IMR-90 (cell line): ENCODE measurements around the gene NIBAN1. TPM values are rescaled to one million over a fixed set of nuclear protein-coding genes. Genes with fewer than 3 reads are reported as not detected.

Experiments used
- ATAC-seq: fragments of 200-7000 bp; cut with Tn5 transposase; 2 replicates; pipeline ENCODE4 v1.9.1; 2020; ENCODE audit warnings: low read depth, mild to moderate bottlenecking, moderate library complexity
- BruUV-seq: library from RNA; stranded (reverse); fragments of 400-500 nt; replicated peaks from 2 replicates; lab custom pipeline; 2021; lab: Mats Ljungman, UMichigan
- CTCF ChIA-PET: fragments of 300-600 bp; formaldehyde crosslinking; extraction: SDS; loops from one replicate; lab custom pipeline; 2021; ENCODE audit warnings: antibody characterized with exemption; lab: Yijun Ruan, JAX
- POLR2A ChIA-PET: fragments of 300-600 bp; sonication (Branson Sonifier 250); formaldehyde crosslinking; loops from one replicate; lab custom pipeline; 2022; ENCODE audit warnings: antibody characterized with exemption; ENCODE audit not compliant: unreplicated experiment; lab: Charles Lee
- DNase-seq: peaks from one replicate; pipeline ENCODE4 v3.0.0; 2013
- H2AFZ ChIP-seq: replicated peaks from 2 replicates; pipeline ENCODE3; 2013; ENCODE audit warnings: low read length, mild to moderate bottlenecking; ENCODE audit not compliant: poor library complexity
- H2AK5ac ChIP-seq: 2 replicates; pipeline ENCODE4 v1.6.1; 2013; ENCODE audit warnings: low read depth, low read length, inconsistent platforms
- H2AK9ac ChIP-seq: replicated peaks from 2 replicates; pipeline ENCODE3; 2013; ENCODE audit warnings: mild to moderate bottlenecking, low read depth, low read length, moderate library complexity; ENCODE audit not compliant: poor library complexity
- H2BK120ac ChIP-seq: 2 replicates; pipeline ENCODE4 v1.6.1; 2013; ENCODE audit warnings: low read depth, low read length, inconsistent platforms
- H2BK15ac ChIP-seq: 3 replicates; pipeline ENCODE4 v1.6.1; 2013; ENCODE audit warnings: low read depth, low read length, inconsistent platforms
- H2BK20ac ChIP-seq: 2 replicates; pipeline ENCODE4 v1.6.1; 2013; ENCODE audit warnings: low read depth, mild to moderate bottlenecking, inconsistent platforms, low read length, moderate library complexity
- H2BK5ac ChIP-seq: 2 replicates; pipeline ENCODE4 v1.6.1; 2013; ENCODE audit warnings: mild to moderate bottlenecking, low read depth, low read length, inconsistent platforms; ENCODE audit not compliant: poor library complexity, severe bottlenecking
- H3K14ac ChIP-seq: replicated peaks from 2 replicates; pipeline ENCODE4 v1.6.1; 2013; ENCODE audit warnings: low read depth, low read length, inconsistent platforms
- H3K18ac ChIP-seq: 2 replicates; pipeline ENCODE4 v1.6.1; 2013; ENCODE audit warnings: low read depth, low read length, control low read depth
- H3K23ac ChIP-seq: 2 replicates; pipeline ENCODE4 v1.6.1; 2013; ENCODE audit warnings: low read depth, low read length, inconsistent platforms
- H3K27ac ChIP-seq: 2 replicates; pipeline ENCODE4 v1.5.1; 2013; ENCODE audit warnings: mild to moderate bottlenecking, control low read depth, low read length; ENCODE audit not compliant: insufficient read depth
- H3K27me3 ChIP-seq: 2 replicates; pipeline ENCODE4 v1.6.1; 2013; ENCODE audit warnings: low read length; ENCODE audit not compliant: control insufficient read depth, insufficient read depth
- H3K36me3 ChIP-seq: 2 replicates; pipeline ENCODE4 v1.6.1; 2013; ENCODE audit warnings: low read length, mixed read lengths; ENCODE audit not compliant: control insufficient read depth, insufficient read depth
- H3K4ac ChIP-seq: 2 replicates; pipeline ENCODE4 v1.6.1; 2013; ENCODE audit warnings: low read depth, low read length, inconsistent platforms
- H3K4me1 ChIP-seq: 2 replicates; pipeline ENCODE4 v1.6.1; 2013; ENCODE audit warnings: low read length, mixed read lengths; ENCODE audit not compliant: control insufficient read depth, insufficient read depth
- H3K4me2 ChIP-seq: 2 replicates; pipeline ENCODE4 v1.6.1; 2013; ENCODE audit warnings: low read depth, mild to moderate bottlenecking, control low read depth, low read length, moderate library complexity
- H3K4me3 ChIP-seq: 2 replicates; pipeline ENCODE4 v1.5.1; 2013; ENCODE audit warnings: low read depth, mild to moderate bottlenecking, control low read depth, low read length, moderate library complexity; ENCODE audit not compliant: insufficient read depth
- H3K56ac ChIP-seq: 2 replicates; pipeline ENCODE4 v1.6.1; 2013; ENCODE audit warnings: low read length, inconsistent platforms; ENCODE audit not compliant: insufficient read depth; ENCODE audit errors: extremely low read depth
- H3K79me1 ChIP-seq, 2 experiments: 2 replicates each; pipeline ENCODE4 v1.6.1; 2013; ENCODE audit warnings: low read length in 2 of 2, inconsistent platforms in 1 of 2, low read depth in 1 of 2
- H3K9ac ChIP-seq: 2 replicates; pipeline ENCODE4 v1.6.1; 2013; ENCODE audit warnings: low read depth, low read length, control low read depth
- H3K9me1 ChIP-seq: 2 replicates; pipeline ENCODE4 v1.6.1; 2013; ENCODE audit warnings: low read length, inconsistent platforms; ENCODE audit not compliant: insufficient read depth
- H3K9me3 ChIP-seq: 2 replicates; pipeline ENCODE4 v1.6.1; 2013; ENCODE audit warnings: low read length; ENCODE audit not compliant: control insufficient read depth, insufficient read depth
- H4K20me1 ChIP-seq: 2 replicates; pipeline ENCODE4 v1.6.1; 2013; ENCODE audit warnings: low read length, inconsistent platforms; ENCODE audit not compliant: insufficient read depth
- H4K5ac ChIP-seq: 2 replicates; pipeline ENCODE4 v1.6.1; 2013; ENCODE audit warnings: mild to moderate bottlenecking, low read depth, low read length, control low read depth
- H4K8ac ChIP-seq, 2 experiments: 2 replicates each; pipeline ENCODE4 v1.6.1; 2013; ENCODE audit warnings: low read depth in 2 of 2, low read length in 2 of 2, control low read depth in 1 of 2, inconsistent platforms in 1 of 2
- H4K91ac ChIP-seq: 2 replicates; pipeline ENCODE4 v1.6.1; 2013; ENCODE audit warnings: low read depth, low read length, inconsistent platforms; ENCODE audit not compliant: insufficient read depth
- CEBPB ChIP-seq: IDR thresholded peaks from 2 replicates; pipeline ENCODE4 v1.6.1; 2012; ENCODE audit warnings: low read depth, low read length, improper control_type of control experiment
- CTCF ChIP-seq: conservative IDR thresholded peaks from 2 replicates; pipeline ENCODE4 v1.5.1; 2012; ENCODE audit warnings: mild to moderate bottlenecking, low read depth, low read length, improper control_type of control experiment
- RCOR1 ChIP-seq: IDR thresholded peaks from 2 replicates; pipeline ENCODE4 v1.6.1; 2012; ENCODE audit warnings: mild to moderate bottlenecking, low read length, improper control_type of control experiment; ENCODE audit not compliant: insufficient replicate concordance
- WGBS, 2 experiments: methylation state at CpG; one replicate each; pipeline versions ENCODE4 v1.1.5 to v1.1.7; 2013; ENCODE audit warnings: missing lambda C conversion rate in 2 of 2; ENCODE audit not compliant: insufficient read length in 1 of 2; ENCODE audit errors: extremely low coverage in 2 of 2; 5-methylcytosine and 5-hydroxymethylcytosine counted together
- dilution Hi-C: fragments of 300-500 bp; cut with HindIII; formaldehyde crosslinking; loops from one replicate; pipeline ENCODE4 v1.14.3; 2018; ENCODE audit warnings: low sequenced_read_pairs; ENCODE audit not compliant: unreplicated experiment
- in situ Hi-C: fragments of 300-500 bp; cut with MboI; formaldehyde crosslinking; loops from 3 replicates; pipeline ENCODE4 v1.14.3; 2019; ENCODE audit warnings: low sequenced_read_pairs, inconsistent platforms, mixed read lengths
- intact Hi-C: fragments of 100-400 bp; cut with micrococcal nuclease; formaldehyde crosslinking; loops from 2 replicates; pipeline ENCODE4 v1.10.0; 2022
- polyA plus RNA-seq, 3 experiments: library from polyadenylated mRNA; depleted of rRNA; stranded (reverse); fragments of >200 nt; gene quantifications; 2 replicates each; pipeline ENCODE4 v1.2.3, GENCODE V29; 2012; ENCODE audit warnings: low replicate concordance in 1 of 3
- total RNA-seq: library from RNA; depleted of rRNA; stranded (reverse); fragments of >200 nt; gene quantifications from 2 replicates; pipeline ENCODE4 v1.2.3, GENCODE V29; 2012

NIBAN1 gene
- total and polyA plus RNA-seq, 2 of the 4 experiments (the other 2 are of a cell fraction), result 4.0 to 10.0 TPM

GRCh38 chr1:184972315-184973055 is 1.8 kb downstream of the NIBAN1 start:
- DNase-seq (peak; percentile 71), ATAC-seq (peak; percentile 10; the same call in 1 of the 2 replicates)
- CTCF ChIA-PET, result interaction anchor here (2.5 kb wide), 1 partner anchor 11 kb away, joined by 12 read pairs; no protein-coding TSS in a partner anchor
- Histone ChIP-seq H3K56ac (peak overlapping the region; percentile 97; the same call in 1 of the 2 replicates), H3K9me3 (no peaks in the 10 kb centered on the region), H3K4me2 (peak overlapping the region; percentile 92), H4K8ac (no peak overlapping the region; a peak in 1 of 4 replicates), H2BK15ac (peak overlapping the region; percentile 83; the same call in 1 of the 3 replicates), H3K27ac (no peak overlapping the region), H3K4ac (no peak overlapping the region), H3K79me1 (peaks cover 16 to 47% of the 10 kb centered on the region in 2 experiments; a peak in 3 of 4 replicates), H4K5ac (peak overlapping the region; percentile 38; the same call in 1 of the 2 replicates), H2AK9ac (no peak overlapping the region), H3K36me3 (no peaks in the 10 kb centered on the region), H2BK20ac (peak overlapping the region; percentile 57; the same call in 1 of the 2 replicates), H4K91ac (no peak overlapping the region; the same call in 1 of the 2 replicates), H2BK120ac (peak overlapping the region; percentile 99; the same call in 1 of the 2 replicates), H3K4me3 (peak overlapping the region; percentile 74; the same call in 1 of the 2 replicates), H3K23ac (peak overlapping the region; percentile 78; the same call in 1 of the 2 replicates), H3K9me1 (peaks cover 14% of the 10 kb centered on the region; the same call in 1 of the 2 replicates), H3K27me3 (no peaks in the 10 kb centered on the region), H4K20me1 (no peaks in the 10 kb centered on the region), H3K9ac (peak overlapping the region; percentile 80; the same call in 1 of the 2 replicates), H2AK5ac (no peak overlapping the region), H2AFZ (no peak overlapping the region), H3K4me1 (peaks cover 11% of the 10 kb centered on the region), H2BK5ac (peak overlapping the region; percentile 15), H3K14ac (peak overlapping the region; percentile 45; the same call in 1 of the 2 replicates), H3K18ac (peak overlapping the region; percentile 57; the same call in 1 of the 2 replicates)
- TSS peak; percentile 49 for BruUV-seq
- no CpG with 5 or more reads among the region's 4 CpGs for WGBS, 2 experiments
- intact Hi-C loops (loop anchor here (5.0 kb wide), 1 partner anchor 65 kb away; no protein-coding TSS in a partner anchor), in situ Hi-C loops (no loop called here), dilution Hi-C loops (no loop called here)
- POLR2A ChIA-PET, result interaction anchor here (0.7 kb wide), 1 partner anchor 49 kb away, joined by 3 read pairs; no protein-coding TSS in a partner anchor
- no peak for TF ChIP-seq CTCF
- 0 out of 2 replicates have a peak, but pooled peaks have one; percentile 15 for TF ChIP-seq CEBPB
- TF ChIP-seq RCOR1, result no peak
